22Rv1 (cell line): ENCODE results near the gene TOR1A.
A peak's percentile ranks its signal among the peaks of the same experiment; 100 is the strongest.

ENCODE experiments used
- H3K27ac ChIP-seq: fragments of 450-650 bp; 2 replicates; pipeline ENCODE4 v1.5.1; 2017
- ZFX ChIP-seq: fragments of 450-650 bp; IDR thresholded peaks from 2 replicates; pipeline ENCODE4 v1.6.1; 2017; ENCODE audit warnings: antibody characterized with exemption, borderline replicate concordance
- TF ChIP-seq, protein P1 (sequence below): fragments of 450-650 bp; IDR thresholded peaks from 2 replicates; pipeline ENCODE4 v1.5.1; 2017; ENCODE audit warnings: mild to moderate bottlenecking

The TOR1A gene

DNA sequence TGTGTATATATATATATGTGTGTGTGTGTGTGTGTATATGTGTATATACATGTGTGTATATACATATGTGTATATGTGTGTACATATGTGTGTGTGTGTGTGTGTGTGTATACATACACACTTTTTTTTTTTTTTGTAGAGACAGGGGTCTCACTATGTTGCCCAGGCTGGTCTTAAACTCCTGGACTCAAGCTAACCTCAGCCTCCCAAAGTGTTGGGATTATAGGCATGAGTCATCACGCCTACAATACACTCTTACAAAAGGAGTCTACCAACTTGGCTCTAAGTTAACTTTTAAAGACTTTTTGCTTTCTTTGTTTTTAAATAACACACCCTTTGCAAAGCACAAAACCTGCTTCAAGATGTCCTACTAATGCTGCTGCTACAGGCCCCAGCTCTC is 9.0 kb upstream of the TOR1A start:
- TF ChIP-seq ZFX, result no peak
- TF ChIP-seq, protein P1, sequence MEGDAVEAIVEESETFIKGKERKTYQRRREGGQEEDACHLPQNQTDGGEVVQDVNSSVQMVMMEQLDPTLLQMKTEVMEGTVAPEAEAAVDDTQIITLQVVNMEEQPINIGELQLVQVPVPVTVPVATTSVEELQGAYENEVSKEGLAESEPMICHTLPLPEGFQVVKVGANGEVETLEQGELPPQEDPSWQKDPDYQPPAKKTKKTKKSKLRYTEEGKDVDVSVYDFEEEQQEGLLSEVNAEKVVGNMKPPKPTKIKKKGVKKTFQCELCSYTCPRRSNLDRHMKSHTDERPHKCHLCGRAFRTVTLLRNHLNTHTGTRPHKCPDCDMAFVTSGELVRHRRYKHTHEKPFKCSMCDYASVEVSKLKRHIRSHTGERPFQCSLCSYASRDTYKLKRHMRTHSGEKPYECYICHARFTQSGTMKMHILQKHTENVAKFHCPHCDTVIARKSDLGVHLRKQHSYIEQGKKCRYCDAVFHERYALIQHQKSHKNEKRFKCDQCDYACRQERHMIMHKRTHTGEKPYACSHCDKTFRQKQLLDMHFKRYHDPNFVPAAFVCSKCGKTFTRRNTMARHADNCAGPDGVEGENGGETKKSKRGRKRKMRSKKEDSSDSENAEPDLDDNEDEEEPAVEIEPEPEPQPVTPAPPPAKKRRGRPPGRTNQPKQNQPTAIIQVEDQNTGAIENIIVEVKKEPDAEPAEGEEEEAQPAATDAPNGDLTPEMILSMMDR, result no peak
- no peak overlapping the region for H3K27ac ChIP-seq

DNA sequence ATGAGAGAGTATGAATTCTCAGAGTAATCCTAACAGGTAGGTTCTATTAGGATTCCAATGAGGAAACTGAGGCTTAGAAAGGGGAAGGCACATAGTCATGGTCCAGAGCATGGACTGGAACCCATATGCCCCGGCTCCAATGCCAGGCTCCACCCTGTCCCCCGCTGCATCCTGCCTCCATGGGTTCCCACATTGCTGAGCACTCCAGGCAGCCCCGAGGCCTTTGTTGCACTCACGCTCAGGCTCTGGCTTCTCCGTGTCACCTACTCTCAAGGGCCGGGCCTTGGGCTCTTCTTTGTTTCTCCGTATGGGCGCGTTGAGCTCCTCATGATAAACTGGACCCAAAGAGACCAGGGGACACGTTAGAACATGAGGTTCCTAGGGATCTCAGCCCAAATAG is 5.0 kb upstream of the TOR1A start:
- TF ChIP-seq ZFX, result no peak
- TF ChIP-seq, protein P1, result no peak
- H3K27ac ChIP-seq, result no peak overlapping the region

DNA sequence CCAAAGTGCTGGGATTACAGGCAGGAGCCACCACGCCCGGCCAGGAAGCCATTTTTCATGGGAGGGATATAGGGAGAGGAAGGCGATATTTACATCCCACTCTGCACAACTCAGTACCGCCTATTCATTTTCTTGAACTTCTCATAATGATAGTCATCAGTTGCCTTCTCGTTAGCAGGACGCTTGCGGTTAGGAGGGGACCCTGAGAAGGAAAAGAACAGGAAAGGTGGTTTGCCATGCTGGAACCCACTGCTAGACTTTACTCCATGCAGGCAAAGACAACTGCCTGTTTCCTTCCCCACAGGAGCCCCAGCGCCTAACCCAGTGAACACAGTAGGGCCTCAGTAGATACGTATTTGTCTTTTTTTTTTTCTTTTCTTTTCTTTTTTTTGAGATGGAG is 4.1 kb upstream of the TOR1A start:
- TF ChIP-seq, protein P1, result no peak
- no peak for TF ChIP-seq ZFX
- peak overlapping the region; percentile 18; the same call in 1 of the 2 replicates for H3K27ac ChIP-seq

DNA sequence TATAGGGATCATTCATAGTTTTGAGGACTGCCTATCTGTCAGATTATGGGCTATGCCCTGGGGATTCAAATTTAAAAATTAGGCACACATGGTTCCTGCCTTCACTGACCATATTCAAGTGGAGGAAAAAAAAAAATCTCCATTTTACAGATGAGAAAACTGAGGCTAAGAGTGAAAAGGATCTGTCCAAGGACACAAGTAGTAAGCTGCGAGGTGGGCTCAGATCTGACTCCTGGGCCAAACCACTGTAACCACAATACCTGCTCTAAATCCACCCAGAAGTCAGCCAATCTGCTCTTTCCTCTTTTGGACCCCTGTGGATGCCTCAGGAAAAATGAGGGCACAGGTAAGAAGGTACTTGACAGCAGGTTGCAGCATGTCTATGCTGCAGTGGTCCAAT is 2.8 kb upstream of the TOR1A start:
- TF ChIP-seq ZFX, result no peak
- TF ChIP-seq, protein P1, result no peak

DNA sequence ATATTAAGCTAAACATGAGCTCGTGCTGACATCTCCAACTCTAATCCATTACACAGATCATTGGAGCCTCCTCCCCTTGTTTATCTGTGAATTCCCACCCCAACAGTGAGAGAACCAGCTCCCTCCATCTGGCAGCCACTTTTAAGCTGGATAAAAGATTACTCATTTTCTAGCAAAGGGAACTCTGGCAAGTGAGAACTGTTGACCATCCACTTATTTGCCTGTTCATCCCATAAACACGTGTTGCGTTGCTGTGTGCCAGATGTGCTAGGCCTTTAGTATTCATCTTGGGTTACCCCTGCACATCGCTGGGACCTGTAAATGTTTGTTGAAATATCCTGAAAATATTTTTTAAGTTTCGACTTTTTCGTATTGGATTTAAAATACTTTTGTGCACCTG is 2.4 kb upstream of the TOR1A start:
- peak overlapping the region; percentile 18; the same call in 1 of the 2 replicates for H3K27ac ChIP-seq
- TF ChIP-seq ZFX, result no peak
- TF ChIP-seq, protein P1, result no peak

More for the DNA sequence above, 2.8 kb upstream of the TOR1A start:
- peak overlapping the region; percentile 18; the same call in 1 of the 2 replicates for H3K27ac ChIP-seq

DNA sequence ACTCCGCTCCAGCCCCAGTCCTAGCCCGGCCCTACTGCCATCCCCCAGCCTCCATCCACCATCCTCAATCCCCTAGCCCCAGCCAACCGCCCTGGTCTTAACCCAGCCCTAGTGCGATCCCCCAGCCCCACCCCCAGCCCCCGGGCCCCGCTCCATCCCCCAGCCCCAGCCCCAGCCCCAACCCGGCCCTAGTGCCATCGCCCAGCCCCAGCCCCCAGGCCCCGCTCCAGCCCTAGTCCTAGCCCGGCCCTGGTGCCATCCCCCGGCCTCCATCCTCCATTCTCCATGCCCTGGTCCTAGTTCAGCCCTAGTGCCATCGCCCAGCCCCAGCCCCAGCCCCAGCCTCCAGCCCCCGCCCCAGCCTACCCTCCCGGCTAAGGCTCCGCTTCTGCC is 398 bp downstream of the TOR1A start:
- H3K27ac ChIP-seq, result peak overlapping the region; percentile 69
- TF ChIP-seq, protein P1, result no peak
- TF ChIP-seq ZFX, result no peak

DNA sequence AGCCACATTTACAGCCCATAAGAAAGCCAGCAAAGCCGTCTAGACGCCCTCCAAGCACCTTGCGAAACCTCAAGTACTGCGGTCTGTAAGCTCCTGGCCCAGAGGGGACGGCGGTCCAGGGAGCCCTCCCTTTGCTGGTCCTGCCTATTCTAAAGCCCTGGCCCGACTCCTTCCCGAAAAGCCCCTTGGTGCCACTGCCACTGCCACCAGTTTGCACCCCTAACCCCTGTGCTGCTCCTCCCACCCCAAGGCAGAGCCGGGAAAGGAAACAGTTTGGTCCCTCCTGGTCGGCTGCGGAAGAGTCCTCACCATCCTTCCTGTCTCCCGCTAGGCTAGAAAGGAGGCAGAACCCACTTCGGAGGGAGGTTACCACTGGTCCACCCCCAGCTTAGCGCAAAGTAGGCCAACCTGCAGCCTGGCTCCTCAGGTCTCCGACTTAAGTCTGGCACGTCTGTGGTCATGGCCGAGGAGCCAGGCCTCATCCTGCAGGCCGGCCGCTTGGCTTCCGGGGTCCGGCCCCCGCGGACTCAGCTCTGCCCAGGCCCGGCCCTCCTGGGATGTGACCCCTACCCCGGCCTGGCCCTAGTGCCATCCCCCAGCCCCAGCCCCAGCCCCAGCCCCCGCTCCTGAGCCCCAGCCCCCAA is 916 bp downstream of the TOR1A start:
- peak overlapping the region; percentile 69 for H3K27ac ChIP-seq
- no peak for TF ChIP-seq ZFX
- TF ChIP-seq, protein P1, result no peak
